MM.1S (cell line): Measurements from ENCODE around the gene GLMP.

Experiments used
- DNase-seq: peaks from one replicate; pipeline ENCODE4 v3.0.0-alpha.2; 2015
- H2AFZ ChIP-seq: fragments of 300-600 bp; sonication (generic); 2 replicates; pipeline ENCODE4 v1.6.0; 2016; ENCODE audit warnings: antibody characterized with exemption, low read length
- H3F3A ChIP-seq: fragments of 300-600 bp; sonication (generic); 2 replicates; pipeline ENCODE4 v1.6.1; 2016; ENCODE audit warnings: mild to moderate bottlenecking, antibody characterized with exemption, low read length, moderate library complexity, mixed read lengths; ENCODE audit not compliant: insufficient read depth
- H3K27ac ChIP-seq: fragments of 300-600 bp; sonication (generic); 2 replicates; pipeline ENCODE4 v1.5.1; 2016; ENCODE audit warnings: mild to moderate bottlenecking, low read length
- H3K27me3 ChIP-seq: fragments of 300-600 bp; sonication (generic); replicated peaks from 2 replicates; pipeline ENCODE4 v1.6.0; 2016; ENCODE audit warnings: low read length; ENCODE audit not compliant: insufficient read depth
- H3K36me3 ChIP-seq: fragments of 300-600 bp; sonication (generic); replicated peaks from 2 replicates; pipeline ENCODE4 v1.6.1; 2016; ENCODE audit warnings: mild to moderate bottlenecking, low read length, mixed read lengths; ENCODE audit not compliant: insufficient read depth
- H3K4me1 ChIP-seq: fragments of 300-600 bp; sonication (generic); 2 replicates; pipeline ENCODE4 v1.6.1; 2016; ENCODE audit warnings: low read length, mixed read lengths
- H3K4me2 ChIP-seq: fragments of 300-600 bp; sonication (generic); 2 replicates; pipeline ENCODE4 v1.6.0; 2016; ENCODE audit warnings: low read depth, low read length
- H3K4me3 ChIP-seq: fragments of 300-600 bp; sonication (generic); 2 replicates; pipeline ENCODE4 v1.5.1; 2016; ENCODE audit warnings: low read length, mixed read lengths
- H3K79me2 ChIP-seq: fragments of 300-600 bp; sonication (generic); 2 replicates; pipeline ENCODE4 v1.6.1; 2016; ENCODE audit warnings: mixed run types, low read length, mixed read lengths
- H3K9ac ChIP-seq: fragments of 300-600 bp; sonication (generic); 2 replicates; pipeline ENCODE4 v1.6.1; 2016; ENCODE audit warnings: low read length, mixed read lengths
- H3K9me2 ChIP-seq: fragments of 300-600 bp; sonication (generic); replicated peaks from 2 replicates; pipeline ENCODE4 v1.6.1; 2016; ENCODE audit warnings: mild to moderate bottlenecking, low read length, mixed read lengths; ENCODE audit not compliant: insufficient read depth
- H3K9me3 ChIP-seq: fragments of 300-600 bp; sonication (generic); replicated peaks from 2 replicates; pipeline ENCODE4 v1.6.1; 2016; ENCODE audit warnings: mild to moderate bottlenecking, low read length, mixed read lengths; ENCODE audit not compliant: insufficient read depth
- H4K20me1 ChIP-seq: fragments of 300-600 bp; sonication (generic); 2 replicates; pipeline ENCODE4 v1.6.1; 2016; ENCODE audit warnings: mild to moderate bottlenecking, low read length, moderate library complexity, mixed read lengths; ENCODE audit not compliant: insufficient read depth
- EZH2 ChIP-seq: fragments of 300-600 bp; sonication (generic); optimal IDR thresholded peaks from 2 replicates; pipeline ENCODE3; 2017; ENCODE audit warnings: low read depth, mild to moderate bottlenecking, antibody characterized with exemption, low read length, mixed read lengths
- EZH2phosphoT487 ChIP-seq: fragments of 300-600 bp; sonication (generic); IDR thresholded peaks from 2 replicates; pipeline ENCODE4 v1.6.1; 2018; ENCODE audit warnings: antibody characterized with exemption, low read length
- TF ChIP-seq, protein P1 (sequence below): fragments of 300-600 bp; sonication (generic); IDR thresholded peaks from 2 replicates; pipeline ENCODE4 v1.5.1; 2016; ENCODE audit warnings: antibody characterized with exemption, low read length, mixed read lengths

Gene GLMP

DNA sequence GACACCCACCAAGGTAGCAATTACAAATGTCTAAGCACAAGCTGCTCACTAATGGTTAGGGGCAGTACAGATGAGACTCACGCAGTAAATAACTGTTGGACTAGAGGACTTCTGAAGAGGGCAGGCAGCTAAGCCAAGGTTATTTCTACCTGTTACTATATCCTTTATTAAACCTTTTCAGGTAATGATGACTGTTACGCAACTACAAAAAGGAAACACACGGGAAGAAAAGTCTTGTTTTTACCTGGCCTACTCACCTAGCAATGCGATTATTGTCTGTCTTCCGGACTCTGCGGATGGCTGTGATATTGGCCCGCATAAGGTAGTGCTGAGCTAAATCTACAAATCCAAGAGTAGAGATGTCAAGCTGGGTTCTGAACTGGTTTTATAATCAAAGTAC lies 21.4 kb upstream of the GLMP start:
- peaks cover 35% of the 10 kb centered on the region for H3K79me2 ChIP-seq
- no peak overlapping the region for H3K27ac ChIP-seq
- H3K27me3 ChIP-seq, result no peaks in the 10 kb centered on the region
- no peak for DNase-seq
- H3K9ac ChIP-seq, result no peak overlapping the region
- no peaks in the 10 kb centered on the region for H3K9me2 ChIP-seq
- no peaks in the 10 kb centered on the region for H4K20me1 ChIP-seq
- H3F3A ChIP-seq, result peaks cover 6% of the 10 kb centered on the region
- no peak overlapping the region for H3K4me3 ChIP-seq
- H3K4me2 ChIP-seq, result no peak overlapping the region
- TF ChIP-seq, protein P1, sequence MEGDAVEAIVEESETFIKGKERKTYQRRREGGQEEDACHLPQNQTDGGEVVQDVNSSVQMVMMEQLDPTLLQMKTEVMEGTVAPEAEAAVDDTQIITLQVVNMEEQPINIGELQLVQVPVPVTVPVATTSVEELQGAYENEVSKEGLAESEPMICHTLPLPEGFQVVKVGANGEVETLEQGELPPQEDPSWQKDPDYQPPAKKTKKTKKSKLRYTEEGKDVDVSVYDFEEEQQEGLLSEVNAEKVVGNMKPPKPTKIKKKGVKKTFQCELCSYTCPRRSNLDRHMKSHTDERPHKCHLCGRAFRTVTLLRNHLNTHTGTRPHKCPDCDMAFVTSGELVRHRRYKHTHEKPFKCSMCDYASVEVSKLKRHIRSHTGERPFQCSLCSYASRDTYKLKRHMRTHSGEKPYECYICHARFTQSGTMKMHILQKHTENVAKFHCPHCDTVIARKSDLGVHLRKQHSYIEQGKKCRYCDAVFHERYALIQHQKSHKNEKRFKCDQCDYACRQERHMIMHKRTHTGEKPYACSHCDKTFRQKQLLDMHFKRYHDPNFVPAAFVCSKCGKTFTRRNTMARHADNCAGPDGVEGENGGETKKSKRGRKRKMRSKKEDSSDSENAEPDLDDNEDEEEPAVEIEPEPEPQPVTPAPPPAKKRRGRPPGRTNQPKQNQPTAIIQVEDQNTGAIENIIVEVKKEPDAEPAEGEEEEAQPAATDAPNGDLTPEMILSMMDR, result no peak
- no peak for TF ChIP-seq EZH2phosphoT487
- TF ChIP-seq EZH2, result no peak
- H3K4me1 ChIP-seq, result no peaks in the 10 kb centered on the region
- H3K36me3 ChIP-seq, result peaks cover 58% of the 10 kb centered on the region
- no peaks in the 10 kb centered on the region for H3K9me3 ChIP-seq
- H2AFZ ChIP-seq, result no peak overlapping the region

DNA sequence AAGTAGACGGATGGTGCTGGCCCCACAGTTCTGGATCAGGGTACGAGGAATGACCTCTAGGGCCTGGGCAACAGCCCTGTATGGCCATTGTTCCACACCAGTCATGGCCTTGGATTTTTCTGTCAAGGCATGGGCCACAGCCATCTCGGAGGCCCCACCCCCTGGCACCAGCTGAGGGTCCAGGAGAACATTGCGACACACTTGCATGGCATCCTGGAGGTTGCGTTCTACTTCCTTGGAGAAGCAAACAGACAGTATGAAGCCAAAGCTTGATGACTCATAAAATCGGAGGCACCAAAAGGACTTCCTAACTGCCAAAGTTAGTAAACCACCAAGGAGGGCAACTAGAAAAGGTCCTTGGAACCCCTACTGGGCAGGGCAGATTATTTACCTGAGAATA lies 15.5 kb upstream of the GLMP start:
- Histone ChIP-seq H3K9ac (no peak overlapping the region), H3K79me2 (peaks cover 9% of the 10 kb centered on the region; the same call in 1 of the 2 replicates), H3K27me3 (no peaks in the 10 kb centered on the region), H4K20me1 (no peaks in the 10 kb centered on the region), H3K9me3 (no peaks in the 10 kb centered on the region), H3K9me2 (no peaks in the 10 kb centered on the region), H3K4me3 (no peak overlapping the region), H3F3A (peaks cover 6% of the 10 kb centered on the region; the same call in 1 of the 2 replicates), H3K36me3 (peaks cover 37% of the 10 kb centered on the region), H3K27ac (no peak overlapping the region), H3K4me1 (no peaks in the 10 kb centered on the region), H2AFZ (no peak overlapping the region), H3K4me2 (no peak overlapping the region)
- TF ChIP-seq EZH2phosphoT487, result no peak
- TF ChIP-seq EZH2, result no peak
- TF ChIP-seq, protein P1, result no peak
- DNase-seq, result no peak

DNA sequence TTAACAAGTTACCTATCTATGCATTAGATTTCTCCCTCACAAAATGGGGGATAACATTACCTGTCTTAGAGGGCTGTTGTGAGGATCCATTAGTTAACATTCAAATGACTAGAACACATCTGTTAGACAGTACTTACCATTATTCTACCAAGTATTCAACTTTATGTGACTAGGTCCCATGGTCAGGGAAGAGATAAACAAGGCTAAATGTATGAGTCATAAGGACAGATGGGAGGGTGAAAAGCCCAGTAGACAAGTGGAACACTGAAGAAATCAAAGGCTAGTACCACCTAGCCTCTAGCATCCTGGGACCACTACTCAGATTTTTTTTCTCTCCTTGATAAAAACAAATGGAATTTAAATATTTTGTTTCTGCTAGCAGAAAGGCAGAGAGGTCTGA lies 12.6 kb upstream of the GLMP start:
- no peaks in the 10 kb centered on the region for H3K9me3 ChIP-seq
- no peaks in the 10 kb centered on the region for H3K9me2 ChIP-seq
- no peak overlapping the region for H3K4me3 ChIP-seq
- H3K27ac ChIP-seq, result no peak overlapping the region
- peaks cover 6% of the 10 kb centered on the region; the same call in 1 of the 2 replicates for H3F3A ChIP-seq
- no peak overlapping the region for H3K9ac ChIP-seq
- no peak overlapping the region for H3K4me2 ChIP-seq
- H2AFZ ChIP-seq, result no peak overlapping the region
- H3K4me1 ChIP-seq, result no peaks in the 10 kb centered on the region
- H3K27me3 ChIP-seq, result no peaks in the 10 kb centered on the region
- no peaks in the 10 kb centered on the region for H4K20me1 ChIP-seq
- DNase-seq, result no peak
- H3K79me2 ChIP-seq, result peaks cover 5% of the 10 kb centered on the region; the same call in 1 of the 2 replicates
- TF ChIP-seq EZH2phosphoT487 (no peak), EZH2 (no peak)
- TF ChIP-seq, protein P1, result no peak
- peaks cover 26% of the 10 kb centered on the region; the same call in 1 of the 2 replicates for H3K36me3 ChIP-seq
